Loucy (cell line): ENCODE results near the gene WDR7.

Experiments
- EZH2phosphoT487 ChIP-seq: fragments of 200-600 bp; IDR thresholded peaks from 2 replicates; pipeline ENCODE4 v1.6.1; 2018; ENCODE audit warnings: antibody characterized with exemption, mild to moderate bottlenecking, moderate library complexity, borderline replicate concordance
- TF ChIP-seq, protein P1 (sequence below): fragments of 200-600 bp; sonication (generic); conservative IDR thresholded peaks from 2 replicates; pipeline ENCODE4 v1.5.1; 2014; ENCODE audit warnings: mild to moderate bottlenecking, antibody characterized with exemption, low read length

DNA sequence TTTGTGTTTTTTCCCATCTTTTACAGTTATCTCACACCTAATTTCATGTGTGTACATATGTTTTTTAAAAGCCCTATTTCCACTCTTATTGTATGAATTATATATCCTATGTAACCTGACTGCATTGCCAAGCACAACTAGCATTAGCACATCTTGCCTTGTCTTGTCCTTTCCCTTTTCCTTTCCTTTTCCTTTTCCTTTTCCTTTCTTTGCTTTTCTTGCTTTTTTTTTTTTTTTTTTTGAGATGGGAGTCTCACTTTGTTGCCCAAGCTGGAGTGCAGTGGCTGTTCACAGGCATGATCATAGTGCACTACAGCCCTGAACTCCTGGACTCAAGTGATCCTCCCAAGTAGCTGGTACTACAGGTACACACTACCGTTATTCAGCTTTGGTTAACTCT, 323.0 kb downstream of the WDR7 start:
- TF ChIP-seq, protein P1, sequence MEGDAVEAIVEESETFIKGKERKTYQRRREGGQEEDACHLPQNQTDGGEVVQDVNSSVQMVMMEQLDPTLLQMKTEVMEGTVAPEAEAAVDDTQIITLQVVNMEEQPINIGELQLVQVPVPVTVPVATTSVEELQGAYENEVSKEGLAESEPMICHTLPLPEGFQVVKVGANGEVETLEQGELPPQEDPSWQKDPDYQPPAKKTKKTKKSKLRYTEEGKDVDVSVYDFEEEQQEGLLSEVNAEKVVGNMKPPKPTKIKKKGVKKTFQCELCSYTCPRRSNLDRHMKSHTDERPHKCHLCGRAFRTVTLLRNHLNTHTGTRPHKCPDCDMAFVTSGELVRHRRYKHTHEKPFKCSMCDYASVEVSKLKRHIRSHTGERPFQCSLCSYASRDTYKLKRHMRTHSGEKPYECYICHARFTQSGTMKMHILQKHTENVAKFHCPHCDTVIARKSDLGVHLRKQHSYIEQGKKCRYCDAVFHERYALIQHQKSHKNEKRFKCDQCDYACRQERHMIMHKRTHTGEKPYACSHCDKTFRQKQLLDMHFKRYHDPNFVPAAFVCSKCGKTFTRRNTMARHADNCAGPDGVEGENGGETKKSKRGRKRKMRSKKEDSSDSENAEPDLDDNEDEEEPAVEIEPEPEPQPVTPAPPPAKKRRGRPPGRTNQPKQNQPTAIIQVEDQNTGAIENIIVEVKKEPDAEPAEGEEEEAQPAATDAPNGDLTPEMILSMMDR = no peak
- no peak for TF ChIP-seq EZH2phosphoT487
